ENCODE data around the gene ARHGEF37.

DNA sequence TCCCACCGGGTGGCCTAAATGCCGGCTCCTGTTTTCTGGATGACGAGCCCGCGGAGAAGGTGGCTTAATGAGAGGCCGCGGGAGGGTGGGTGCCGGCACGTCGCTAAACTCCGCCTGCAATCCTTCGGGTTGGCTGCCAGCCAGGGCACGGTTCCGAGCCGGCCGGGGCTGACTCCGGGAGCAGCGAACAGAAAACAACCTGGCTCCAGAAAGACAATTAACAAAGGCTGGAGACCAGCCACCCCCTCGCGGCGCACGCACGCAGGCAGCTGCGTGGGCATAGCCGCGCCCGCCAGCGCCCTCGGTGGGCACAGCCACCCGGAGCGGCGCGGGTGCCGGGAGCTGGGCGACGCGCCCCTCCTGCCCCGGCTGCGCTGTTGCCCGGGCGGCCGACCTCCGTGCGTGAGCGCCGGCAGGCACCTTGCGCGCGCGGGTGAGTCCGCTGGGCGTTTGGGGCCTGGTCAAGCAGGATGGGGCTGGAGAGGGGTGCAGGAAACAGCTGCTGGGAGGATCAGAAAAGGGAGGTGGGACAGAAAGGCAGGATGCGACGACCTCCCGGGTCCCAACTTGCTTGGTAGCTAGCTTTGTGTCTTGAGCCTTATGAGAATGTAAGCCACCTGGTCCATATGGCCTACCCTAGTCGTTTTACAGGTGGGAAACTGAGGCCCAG, at the start of gene ARHGEF37:
- TF ChIP-seq, protein P1, sequence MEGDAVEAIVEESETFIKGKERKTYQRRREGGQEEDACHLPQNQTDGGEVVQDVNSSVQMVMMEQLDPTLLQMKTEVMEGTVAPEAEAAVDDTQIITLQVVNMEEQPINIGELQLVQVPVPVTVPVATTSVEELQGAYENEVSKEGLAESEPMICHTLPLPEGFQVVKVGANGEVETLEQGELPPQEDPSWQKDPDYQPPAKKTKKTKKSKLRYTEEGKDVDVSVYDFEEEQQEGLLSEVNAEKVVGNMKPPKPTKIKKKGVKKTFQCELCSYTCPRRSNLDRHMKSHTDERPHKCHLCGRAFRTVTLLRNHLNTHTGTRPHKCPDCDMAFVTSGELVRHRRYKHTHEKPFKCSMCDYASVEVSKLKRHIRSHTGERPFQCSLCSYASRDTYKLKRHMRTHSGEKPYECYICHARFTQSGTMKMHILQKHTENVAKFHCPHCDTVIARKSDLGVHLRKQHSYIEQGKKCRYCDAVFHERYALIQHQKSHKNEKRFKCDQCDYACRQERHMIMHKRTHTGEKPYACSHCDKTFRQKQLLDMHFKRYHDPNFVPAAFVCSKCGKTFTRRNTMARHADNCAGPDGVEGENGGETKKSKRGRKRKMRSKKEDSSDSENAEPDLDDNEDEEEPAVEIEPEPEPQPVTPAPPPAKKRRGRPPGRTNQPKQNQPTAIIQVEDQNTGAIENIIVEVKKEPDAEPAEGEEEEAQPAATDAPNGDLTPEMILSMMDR (IDR thresholded peaks at IDR 0.05) = no peak
- TF ChIP-seq ZFX (IDR thresholded peaks at IDR 0.05; ENCODE audit: borderline replicate concordance) = no peak
